Panc1 (cell line): Measurements from ENCODE around the gene DVL2. TPM values are rescaled to one million over a fixed set of nuclear protein-coding genes. Genes with fewer than 3 reads are reported as not detected.

Experiments used
- ATAC-seq: fragments of 200-7000 bp; cut with Tn5 transposase; 2 replicates; pipeline ENCODE4 v1.9.1; 2020; ENCODE audit warnings: mild to moderate bottlenecking, moderate library complexity
- Bru-seq: library from RNA; stranded (reverse); fragments of 400-500 nt; gene quantifications from one replicate; lab custom pipeline; 2021; lab: Mats Ljungman, UMichigan
- BruChase-seq, 2 experiments: library from RNA; stranded (reverse); fragments of 400-500 nt; gene quantifications; one replicate each; lab custom pipeline; 2021; lab: Mats Ljungman, UMichigan
- BruUV-seq: library from RNA; stranded (reverse); fragments of 400-500 nt; replicated peaks from 2 replicates; lab custom pipeline; 2021; lab: Mats Ljungman, UMichigan
- CTCF ChIA-PET: fragments of 300-600 bp; sonication (Branson Sonifier 250); formaldehyde crosslinking; loops from one replicate; lab custom pipeline; 2022; ENCODE audit warnings: antibody characterized with exemption; lab: Charles Lee
- POLR2A ChIA-PET: fragments of 300-600 bp; sonication (Branson Sonifier 250); formaldehyde crosslinking; loops from one replicate; lab custom pipeline; 2022; ENCODE audit warnings: antibody characterized with exemption; lab: Charles Lee
- DNase-seq: peaks from one replicate; pipeline ENCODE4 v3.0.0-alpha.2; 2010; ENCODE audit warnings: low read depth, low spot score
- H3K27ac ChIP-seq: 2 replicates; pipeline ENCODE4 v1.5.1; 2011; ENCODE audit warnings: mild to moderate bottlenecking, low read length, inconsistent platforms
- H3K27me3 ChIP-seq: fragments of 200-500 bp; sonication (Bioruptor generic); 2 replicates; pipeline ENCODE4 v1.6.0; 2014; ENCODE audit warnings: low read length, inconsistent platforms; ENCODE audit not compliant: control insufficient read depth, insufficient read depth
- H3K36me3 ChIP-seq: fragments of 200-500 bp; sonication (Bioruptor generic); 2 replicates; pipeline ENCODE4 v1.5.1; 2014; ENCODE audit warnings: inconsistent platforms, mild to moderate bottlenecking, low read length, moderate library complexity; ENCODE audit not compliant: control insufficient read depth, insufficient read depth
- H3K4me1 ChIP-seq: 2 replicates; pipeline ENCODE4 v1.5.1; 2011; ENCODE audit warnings: inconsistent platforms, mild to moderate bottlenecking, low read length, moderate library complexity; ENCODE audit not compliant: control insufficient read depth, insufficient read depth
- H3K4me3 ChIP-seq, 2 experiments: 2 replicates each; pipeline ENCODE4 v1.5.1; 2011 to 2012; ENCODE audit warnings: low read depth in 2 of 2, low read length in 2 of 2, mild to moderate bottlenecking in 2 of 2, inconsistent platforms in 1 of 2, moderate library complexity in 1 of 2
- H3K9me3 ChIP-seq: fragments of 200-500 bp; sonication (Bioruptor generic); 2 replicates; pipeline ENCODE4 v1.5.1; 2014; ENCODE audit warnings: low read depth, mild to moderate bottlenecking, inconsistent platforms, low read length, moderate library complexity; ENCODE audit not compliant: control insufficient read depth, insufficient read depth
- POLR2AphosphoS5 ChIP-seq: IDR thresholded peaks from 2 replicates; pipeline ENCODE4 v1.6.1; 2012; ENCODE audit warnings: mild to moderate bottlenecking, low read depth, low read length, moderate library complexity
- SIN3A ChIP-seq: IDR thresholded peaks from 2 replicates; pipeline ENCODE4 v1.6.1; 2012; ENCODE audit warnings: low read depth, mild to moderate bottlenecking, low read length, moderate library complexity, borderline replicate concordance; ENCODE audit not compliant: insufficient read depth
- TCF7L2 ChIP-seq: IDR thresholded peaks from 2 replicates; pipeline ENCODE4 v1.6.1; 2011; ENCODE audit warnings: mild to moderate bottlenecking, low read depth, low read length, inconsistent platforms
- in situ Hi-C: cut with HindIII; loops from 2 replicates; pipeline ENCODE4 v1.10.0; 2016; ENCODE audit warnings: low sequenced_read_pairs, low pct_unique_long_range_greater_than_20kb
- intact Hi-C: fragments of 100-400 bp; cut with micrococcal nuclease; formaldehyde crosslinking; loops from one replicate; pipeline ENCODE4 v1.10.0; 2022; ENCODE audit not compliant: unreplicated experiment
- long read RNA-seq: library from polyadenylated mRNA; unstranded; transcript quantifications from one replicate; pipeline ENCODE4 v2.0.0, GENCODE V29; 2021; ENCODE audit not compliant: unreplicated experiment
- polyA plus RNA-seq: library from polyadenylated mRNA; unstranded; fragments of >200 nt; gene quantifications from one replicate; pipeline ENCODE4 v1.2.1, GENCODE V29; 2012; ENCODE audit warnings: missing spikeins; ENCODE audit not compliant: insufficient read length
- total RNA-seq: library from RNA; stranded (reverse); gene quantifications from one replicate; pipeline ENCODE4 v1.2.1, GENCODE V29; 2021; ENCODE audit not compliant: unreplicated experiment
- TF ChIP-seq, protein P1 (sequence below): fragments of 450-650 bp; IDR thresholded peaks from 2 replicates; pipeline ENCODE4 v1.5.1; 2017; ENCODE audit warnings: mild to moderate bottlenecking
- TF ChIP-seq, protein P2 (sequence below), 2 experiments: IDR thresholded peaks; 2 replicates each; pipeline ENCODE4 v1.6.1; 2011 to 2012; ENCODE audit warnings: low read depth in 2 of 2, control low read depth in 1 of 2, low read length in 1 of 2, mild to moderate bottlenecking in 1 of 2, moderate library complexity in 1 of 2; ENCODE audit not compliant: insufficient read depth in 1 of 2

Gene DVL2
- 84.2 TPM for total RNA-seq
- polyA plus RNA-seq: 108 TPM
- percentile 74 among the genes with signal in this experiment for Bru-seq, nascent RNA
- BruChase-seq, experiment 1, labeled RNA remaining after a 2-hour chase: percentile 83 among the genes with signal in this experiment
- percentile 88 among the genes with signal in this experiment for BruChase-seq, experiment 2, labeled RNA remaining after a 6-hour chase
- long read RNA-seq, transcript DVL2-201 (15 exons, 3,018 nt): major isoform, 57 of 135 reads
- long read RNA-seq, partial matches to known transcripts: 16 of 135 reads
- long read RNA-seq, other reads (novel, unspliced or antisense): 60 of 135 reads

DNA sequence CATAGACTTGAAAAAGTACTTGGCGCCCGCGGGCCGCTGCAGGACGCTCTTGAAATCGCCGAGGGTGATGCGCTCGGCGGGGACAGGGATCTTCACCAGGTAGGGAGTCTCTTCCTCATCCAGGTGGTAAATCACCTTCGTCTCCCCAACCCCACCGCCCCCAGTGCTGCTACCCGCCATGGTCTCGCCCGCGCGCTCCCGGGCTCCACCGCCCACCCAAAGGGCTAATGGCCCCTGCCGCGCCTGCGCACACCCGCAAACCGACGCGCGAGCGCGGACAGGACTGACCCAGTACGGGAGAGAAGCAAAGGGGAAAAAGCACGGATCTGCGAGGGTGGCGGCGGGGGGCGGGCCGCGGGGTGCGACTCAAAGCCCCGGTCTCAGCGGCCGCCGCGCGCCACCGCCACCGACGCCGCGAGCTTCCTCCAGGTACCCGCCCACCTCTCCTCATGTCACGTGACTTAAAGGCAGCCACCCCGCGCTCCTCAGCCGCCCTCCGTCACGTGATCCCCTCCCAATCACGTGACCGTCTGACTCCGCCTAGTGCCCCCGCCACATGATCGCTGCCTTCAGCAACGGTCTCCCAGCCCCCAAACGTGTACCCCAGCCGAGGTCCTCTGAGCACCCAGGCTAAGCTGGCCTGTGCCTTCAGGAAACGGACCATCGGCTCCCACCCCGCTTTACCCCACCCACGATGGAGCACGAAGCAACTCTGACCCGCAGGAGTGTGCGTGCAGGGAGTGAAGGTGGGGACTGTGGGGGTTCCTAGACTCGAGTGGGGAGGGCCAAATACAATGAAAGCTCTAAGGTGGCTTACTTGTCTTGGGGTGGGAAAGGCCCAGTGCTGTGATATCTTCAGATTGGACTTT lies at the start of gene DVL2:
TSS of gene DVL2 (minus strand) at position 435 of the 869 bp plus-strand sequence. CDS start at position 180, 255 bp downstream.
- intact Hi-C loops: no loop called here
- ChIA-PET CTCF (no interaction called here), POLR2A (interaction anchor here (0.6 kb wide), 1 partner anchor 61 kb away, joined by 5 read pairs; no protein-coding TSS in a partner anchor)
- peak; percentile 69 for ATAC-seq
- H3K9me3 ChIP-seq: no peaks in the 10 kb centered on the region
- in situ Hi-C loops: no loop called here
- peak within 1 kb of the TSS; percentile 87 to 92 for H3K4me3 ChIP-seq
- H3K36me3 ChIP-seq: peaks cover 7% of the 10 kb centered on the region
- H3K4me1 ChIP-seq: peaks cover 38% of the 10 kb centered on the region
- no TSS peak for BruUV-seq
- no peak for DNase-seq
- H3K27me3 ChIP-seq: no peaks in the 10 kb centered on the region
- TF ChIP-seq POLR2AphosphoS5 (peak; percentile 99), TCF7L2 (peak; percentile 80; the same call in 1 of the 2 replicates), SIN3A (peak; percentile 97)
- TF ChIP-seq, protein P1, sequence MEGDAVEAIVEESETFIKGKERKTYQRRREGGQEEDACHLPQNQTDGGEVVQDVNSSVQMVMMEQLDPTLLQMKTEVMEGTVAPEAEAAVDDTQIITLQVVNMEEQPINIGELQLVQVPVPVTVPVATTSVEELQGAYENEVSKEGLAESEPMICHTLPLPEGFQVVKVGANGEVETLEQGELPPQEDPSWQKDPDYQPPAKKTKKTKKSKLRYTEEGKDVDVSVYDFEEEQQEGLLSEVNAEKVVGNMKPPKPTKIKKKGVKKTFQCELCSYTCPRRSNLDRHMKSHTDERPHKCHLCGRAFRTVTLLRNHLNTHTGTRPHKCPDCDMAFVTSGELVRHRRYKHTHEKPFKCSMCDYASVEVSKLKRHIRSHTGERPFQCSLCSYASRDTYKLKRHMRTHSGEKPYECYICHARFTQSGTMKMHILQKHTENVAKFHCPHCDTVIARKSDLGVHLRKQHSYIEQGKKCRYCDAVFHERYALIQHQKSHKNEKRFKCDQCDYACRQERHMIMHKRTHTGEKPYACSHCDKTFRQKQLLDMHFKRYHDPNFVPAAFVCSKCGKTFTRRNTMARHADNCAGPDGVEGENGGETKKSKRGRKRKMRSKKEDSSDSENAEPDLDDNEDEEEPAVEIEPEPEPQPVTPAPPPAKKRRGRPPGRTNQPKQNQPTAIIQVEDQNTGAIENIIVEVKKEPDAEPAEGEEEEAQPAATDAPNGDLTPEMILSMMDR: no peak
- TF ChIP-seq, protein P2, sequence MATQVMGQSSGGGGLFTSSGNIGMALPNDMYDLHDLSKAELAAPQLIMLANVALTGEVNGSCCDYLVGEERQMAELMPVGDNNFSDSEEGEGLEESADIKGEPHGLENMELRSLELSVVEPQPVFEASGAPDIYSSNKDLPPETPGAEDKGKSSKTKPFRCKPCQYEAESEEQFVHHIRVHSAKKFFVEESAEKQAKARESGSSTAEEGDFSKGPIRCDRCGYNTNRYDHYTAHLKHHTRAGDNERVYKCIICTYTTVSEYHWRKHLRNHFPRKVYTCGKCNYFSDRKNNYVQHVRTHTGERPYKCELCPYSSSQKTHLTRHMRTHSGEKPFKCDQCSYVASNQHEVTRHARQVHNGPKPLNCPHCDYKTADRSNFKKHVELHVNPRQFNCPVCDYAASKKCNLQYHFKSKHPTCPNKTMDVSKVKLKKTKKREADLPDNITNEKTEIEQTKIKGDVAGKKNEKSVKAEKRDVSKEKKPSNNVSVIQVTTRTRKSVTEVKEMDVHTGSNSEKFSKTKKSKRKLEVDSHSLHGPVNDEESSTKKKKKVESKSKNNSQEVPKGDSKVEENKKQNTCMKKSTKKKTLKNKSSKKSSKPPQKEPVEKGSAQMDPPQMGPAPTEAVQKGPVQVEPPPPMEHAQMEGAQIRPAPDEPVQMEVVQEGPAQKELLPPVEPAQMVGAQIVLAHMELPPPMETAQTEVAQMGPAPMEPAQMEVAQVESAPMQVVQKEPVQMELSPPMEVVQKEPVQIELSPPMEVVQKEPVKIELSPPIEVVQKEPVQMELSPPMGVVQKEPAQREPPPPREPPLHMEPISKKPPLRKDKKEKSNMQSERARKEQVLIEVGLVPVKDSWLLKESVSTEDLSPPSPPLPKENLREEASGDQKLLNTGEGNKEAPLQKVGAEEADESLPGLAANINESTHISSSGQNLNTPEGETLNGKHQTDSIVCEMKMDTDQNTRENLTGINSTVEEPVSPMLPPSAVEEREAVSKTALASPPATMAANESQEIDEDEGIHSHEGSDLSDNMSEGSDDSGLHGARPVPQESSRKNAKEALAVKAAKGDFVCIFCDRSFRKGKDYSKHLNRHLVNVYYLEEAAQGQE (IDR thresholded peaks at IDR 0.05; ENCODE audit: insufficient read depth in 1 of 2, low read depth in 2 of 2, low read length in 1 of 2): 0 out of 4 replicates have a peak, but pooled peaks of 1 of the 2 experiments have one; percentile 66
- H3K27ac ChIP-seq: peak within 1 kb of the TSS; percentile 99

DNA sequence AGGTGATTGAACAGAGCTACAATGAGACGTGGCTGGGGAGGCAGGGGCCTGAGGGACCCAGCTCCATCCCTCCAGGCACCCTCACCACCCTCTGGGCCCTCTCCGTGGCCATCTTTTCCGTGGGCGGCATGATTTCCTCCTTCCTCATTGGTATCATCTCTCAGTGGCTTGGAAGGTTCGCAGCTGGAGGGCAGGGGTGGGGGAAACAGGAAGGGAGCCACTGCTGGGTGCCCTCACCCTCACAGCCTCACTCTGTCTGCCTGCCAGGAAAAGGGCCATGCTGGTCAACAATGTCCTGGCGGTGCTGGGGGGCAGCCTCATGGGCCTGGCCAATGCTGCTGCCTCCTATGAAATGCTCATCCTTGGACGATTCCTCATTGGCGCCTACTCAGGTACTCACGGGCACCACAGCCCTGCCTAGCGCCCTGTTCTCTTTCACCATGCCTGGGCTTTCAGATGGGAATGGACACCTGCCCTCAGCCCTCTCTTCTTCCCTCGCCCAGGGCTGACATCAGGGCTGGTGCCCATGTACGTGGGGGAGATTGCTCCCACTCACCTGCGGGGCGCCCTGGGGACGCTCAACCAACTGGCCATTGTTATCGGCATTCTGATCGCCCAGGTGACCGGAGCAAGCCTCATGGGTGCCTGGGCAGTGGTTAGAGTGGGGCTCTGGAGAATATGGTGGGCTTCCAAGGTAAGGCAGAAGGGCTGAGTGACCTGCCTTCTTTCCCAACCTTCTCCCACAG lies 49.3 kb upstream of the DVL2 start:
- no peak overlapping the region for H3K27ac ChIP-seq
- no peaks in the 10 kb centered on the region for H3K4me1 ChIP-seq
- intact Hi-C loops: no loop called here
- CTCF ChIA-PET: no interaction called here
- POLR2A ChIA-PET: no interaction called here
- no peak for DNase-seq
- H3K36me3 ChIP-seq: no peaks in the 10 kb centered on the region
- no peak overlapping the region for H3K4me3 ChIP-seq
- no peak for ATAC-seq
- in situ Hi-C loops: no loop called here
- H3K9me3 ChIP-seq: no peaks in the 10 kb centered on the region
- TF ChIP-seq SIN3A (no peak), POLR2AphosphoS5 (no peak), TCF7L2 (no peak)
- TF ChIP-seq, protein P1: no peak
- TF ChIP-seq, protein P2 (IDR thresholded peaks at IDR 0.05; ENCODE audit: insufficient read depth in 1 of 2, low read depth in 2 of 2, low read length in 1 of 2): no peak
- H3K27me3 ChIP-seq: no peaks in the 10 kb centered on the region
- BruUV-seq: no TSS peak
